ENCODE results near the gene FAM193A. TPM values are rescaled to one million over a fixed set of nuclear protein-coding genes. Genes with fewer than 3 reads are reported as not detected.
"Not testable (repeated sequence)": the region's sequence is repeated elsewhere in the genome, so short reads cannot be mapped to it uniquely, and the experiment has no call there.

The FAM193A gene
- polyA plus RNA-seq, 1 donor (not counting 4 experiments of a cell fraction or from before 2014, with no cell fraction given), result 3.6 TPM

DNA sequence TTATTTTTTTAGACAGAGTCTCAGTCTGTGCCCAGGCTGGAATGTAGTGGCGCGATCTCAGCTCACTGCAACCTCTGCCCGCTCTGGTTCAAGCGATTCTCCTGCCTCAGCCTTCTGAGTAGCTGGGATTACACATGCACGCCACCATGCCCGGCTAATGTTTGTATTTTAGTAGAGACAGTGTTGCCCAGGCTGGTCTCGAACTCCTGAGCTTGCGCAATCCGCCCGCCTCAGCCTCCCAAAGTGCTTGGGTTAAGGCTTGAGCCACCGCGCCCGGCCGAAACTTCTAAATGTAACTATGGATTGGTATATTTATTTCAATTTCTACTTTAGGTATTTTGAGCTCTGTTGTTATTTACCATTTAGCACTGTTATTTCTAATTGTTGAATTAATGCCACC, 79.4 kb downstream of the FAM193A start:
- Histone ChIP-seq H3K27me3 (ENCODE audit: control insufficient read depth, extremely low read depth, insufficient read depth, low read length) (no peaks in the 10 kb centered on the region), H2AFZ (ENCODE audit: control insufficient read depth, low read length) (no peak overlapping the region), H4K20me1 (ENCODE audit: control insufficient read depth, extremely low read depth, insufficient read depth, low read length) (peaks cover 14% of the 10 kb centered on the region), H3K27ac (ENCODE audit: control insufficient read depth, insufficient read depth, low read length) (no peak overlapping the region), H3K9me3 (ENCODE audit: control insufficient read depth, low read depth, low read length) (no peaks in the 10 kb centered on the region), H3K36me3 (ENCODE audit: control insufficient read depth in 2 of 2, extremely low read depth in 1 of 2, insufficient read depth in 2 of 2, low read length in 2 of 2) (no peaks in the 10 kb centered on the region), H3K9me1 (ENCODE audit: control insufficient read depth, extremely low read depth, insufficient read depth, low read length) (peaks cover 2% of the 10 kb centered on the region), H3K79me2 (ENCODE audit: control insufficient read depth, insufficient read depth, low read length) (peaks cover 71% of the 10 kb centered on the region), H3K4me1 (ENCODE audit: control insufficient read depth, extremely low read depth, insufficient read depth, low read length) (peaks cover 11% of the 10 kb centered on the region), H3K4me3 (ENCODE audit: control insufficient read depth in 2 of 3, extremely low read depth in 1 of 3, insufficient read depth in 2 of 3, low read depth in 1 of 3, low read length in 3 of 3) (no peak overlapping the region), H3K4me2 (ENCODE audit: control insufficient read depth, extremely low read depth, insufficient read depth, low read depth, low read length) (no peak overlapping the region), H3K9ac (ENCODE audit: control insufficient read depth, extremely low read depth, insufficient read depth, low read length) (no peak overlapping the region)
- TF ChIP-seq, protein P1, sequence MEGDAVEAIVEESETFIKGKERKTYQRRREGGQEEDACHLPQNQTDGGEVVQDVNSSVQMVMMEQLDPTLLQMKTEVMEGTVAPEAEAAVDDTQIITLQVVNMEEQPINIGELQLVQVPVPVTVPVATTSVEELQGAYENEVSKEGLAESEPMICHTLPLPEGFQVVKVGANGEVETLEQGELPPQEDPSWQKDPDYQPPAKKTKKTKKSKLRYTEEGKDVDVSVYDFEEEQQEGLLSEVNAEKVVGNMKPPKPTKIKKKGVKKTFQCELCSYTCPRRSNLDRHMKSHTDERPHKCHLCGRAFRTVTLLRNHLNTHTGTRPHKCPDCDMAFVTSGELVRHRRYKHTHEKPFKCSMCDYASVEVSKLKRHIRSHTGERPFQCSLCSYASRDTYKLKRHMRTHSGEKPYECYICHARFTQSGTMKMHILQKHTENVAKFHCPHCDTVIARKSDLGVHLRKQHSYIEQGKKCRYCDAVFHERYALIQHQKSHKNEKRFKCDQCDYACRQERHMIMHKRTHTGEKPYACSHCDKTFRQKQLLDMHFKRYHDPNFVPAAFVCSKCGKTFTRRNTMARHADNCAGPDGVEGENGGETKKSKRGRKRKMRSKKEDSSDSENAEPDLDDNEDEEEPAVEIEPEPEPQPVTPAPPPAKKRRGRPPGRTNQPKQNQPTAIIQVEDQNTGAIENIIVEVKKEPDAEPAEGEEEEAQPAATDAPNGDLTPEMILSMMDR (optimal IDR thresholded peaks at IDR 0.05 in 1 of 3, IDR thresholded peaks at IDR 0.05 in 1 of 3, conservative IDR thresholded peaks at IDR 0.05 in 1 of 3; ENCODE audit: extremely low read depth in 1 of 3, insufficient read depth in 2 of 3, low read length in 3 of 3), result no peak
- no peak for TF ChIP-seq EZH2 (IDR thresholded peaks at IDR 0.05; ENCODE audit: low read length)
- dilution Hi-C loops (cut with MboI; ENCODE audit: extremely low pct_ligation_motif_present, low sequenced_read_pairs), result no loop called here
- FAIRE-seq, result no peak
- no peak for DNase-seq (ENCODE audit: low read depth, low spot score)

DNA sequence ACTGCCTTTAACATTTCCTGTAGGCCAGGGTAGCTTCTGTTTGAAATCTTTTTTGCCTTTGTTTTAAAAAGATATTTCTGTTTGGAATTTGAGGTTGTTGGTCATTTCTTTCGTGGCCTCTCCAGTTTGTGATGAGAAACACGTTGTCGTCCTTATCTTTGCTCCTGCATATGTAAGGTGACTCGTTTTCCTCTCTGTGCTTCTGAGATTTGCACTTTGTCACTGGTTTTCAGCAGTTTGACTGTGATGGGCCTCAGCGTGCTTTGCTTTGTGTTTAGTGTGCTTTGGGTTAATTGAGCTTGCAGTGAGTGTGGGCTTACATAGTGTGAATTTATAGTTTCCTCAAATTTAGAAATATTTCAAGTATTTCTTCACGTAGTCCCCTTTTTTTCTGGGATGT, 81.5 kb downstream of the FAM193A start:
- H3K79me2 ChIP-seq (ENCODE audit: control insufficient read depth, insufficient read depth, low read length), result peaks cover 72% of the 10 kb centered on the region
- H4K20me1 ChIP-seq (ENCODE audit: control insufficient read depth, extremely low read depth, insufficient read depth, low read length), result peaks cover 14% of the 10 kb centered on the region

DNA sequence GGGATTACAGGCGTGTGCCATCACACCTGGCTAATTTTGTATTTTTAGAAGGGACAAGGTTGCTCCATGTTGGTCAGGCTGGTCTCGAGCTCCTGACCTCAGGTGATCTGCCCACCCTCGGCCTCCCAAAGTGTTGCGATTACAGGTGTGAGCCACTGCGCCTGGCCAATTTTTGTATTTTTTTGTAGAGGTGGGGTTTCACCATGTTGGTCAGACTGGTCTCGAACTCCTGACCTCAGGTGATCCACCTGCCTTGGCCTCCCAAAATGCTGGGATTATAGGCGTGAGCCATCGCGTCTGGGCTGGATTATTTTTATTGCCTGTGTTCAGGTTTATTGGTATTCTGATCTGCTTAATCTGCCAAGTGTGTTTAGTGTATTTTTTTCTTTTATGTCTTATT, 82.3 kb downstream of the FAM193A start:
- not testable (repeated sequence) for H3K9ac ChIP-seq (ENCODE audit: control insufficient read depth, extremely low read depth, insufficient read depth, low read length)

More for the DNA sequence above, 81.5 kb downstream of the FAM193A start:
- TF ChIP-seq, protein P1 (optimal IDR thresholded peaks at IDR 0.05 in 1 of 3, IDR thresholded peaks at IDR 0.05 in 1 of 3, conservative IDR thresholded peaks at IDR 0.05 in 1 of 3; ENCODE audit: extremely low read depth in 1 of 3, insufficient read depth in 2 of 3, low read length in 3 of 3), result no peak
- no peak for TF ChIP-seq EZH2 (IDR thresholded peaks at IDR 0.05; ENCODE audit: low read length)
- no peak overlapping the region for H3K27ac ChIP-seq (ENCODE audit: control insufficient read depth, insufficient read depth, low read length)
- DNase-seq (ENCODE audit: low read depth, low spot score) (no peak), FAIRE-seq (no peak)
- peaks cover 2% of the 10 kb centered on the region for H3K9me1 ChIP-seq (ENCODE audit: control insufficient read depth, extremely low read depth, insufficient read depth, low read length)
- H3K4me1 ChIP-seq (ENCODE audit: control insufficient read depth, extremely low read depth, insufficient read depth, low read length), result peaks cover 15% of the 10 kb centered on the region
- no peak overlapping the region for H3K4me3 ChIP-seq (ENCODE audit: control insufficient read depth in 2 of 3, extremely low read depth in 1 of 3, insufficient read depth in 2 of 3, low read depth in 1 of 3, low read length in 3 of 3)
- no peaks in the 10 kb centered on the region for H3K27me3 ChIP-seq (ENCODE audit: control insufficient read depth, extremely low read depth, insufficient read depth, low read length)
- peaks cover 0 to 1% of the 10 kb centered on the region in 2 experiments for H3K36me3 ChIP-seq (ENCODE audit: control insufficient read depth in 2 of 2, extremely low read depth in 1 of 2, insufficient read depth in 2 of 2, low read length in 2 of 2)
- no peak overlapping the region for H2AFZ ChIP-seq (ENCODE audit: control insufficient read depth, low read length)
- H3K9me3 ChIP-seq (ENCODE audit: control insufficient read depth, low read depth, low read length), result no peaks in the 10 kb centered on the region
- H3K4me2 ChIP-seq (ENCODE audit: control insufficient read depth, extremely low read depth, insufficient read depth, low read depth, low read length), result no peak overlapping the region
- dilution Hi-C loops (cut with MboI; ENCODE audit: extremely low pct_ligation_motif_present, low sequenced_read_pairs), result no loop called here
- no peak overlapping the region for H3K9ac ChIP-seq (ENCODE audit: control insufficient read depth, extremely low read depth, insufficient read depth, low read length)

More for the DNA sequence above, 82.3 kb downstream of the FAM193A start:
- Histone ChIP-seq H3K4me1 (ENCODE audit: control insufficient read depth, extremely low read depth, insufficient read depth, low read length) (peaks cover 15% of the 10 kb centered on the region), H3K79me2 (ENCODE audit: control insufficient read depth, insufficient read depth, low read length) (peaks cover 74% of the 10 kb centered on the region), H4K20me1 (ENCODE audit: control insufficient read depth, extremely low read depth, insufficient read depth, low read length) (peaks cover 14% of the 10 kb centered on the region)
- H3K27me3 ChIP-seq (ENCODE audit: control insufficient read depth, extremely low read depth, insufficient read depth, low read length); DNase-seq (ENCODE audit: low read depth, low spot score); H3K9me1 ChIP-seq (ENCODE audit: control insufficient read depth, extremely low read depth, insufficient read depth, low read length); H3K9me3 ChIP-seq (ENCODE audit: control insufficient read depth, low read depth, low read length); FAIRE-seq; H3K4me2 ChIP-seq (ENCODE audit: control insufficient read depth, extremely low read depth, insufficient read depth, low read depth, low read length); H3K4me3 ChIP-seq (ENCODE audit: control insufficient read depth in 2 of 3, extremely low read depth in 1 of 3, insufficient read depth in 2 of 3, low read depth in 1 of 3, low read length in 3 of 3); dilution Hi-C loops (cut with MboI; ENCODE audit: extremely low pct_ligation_motif_present, low sequenced_read_pairs); H3K27ac ChIP-seq (ENCODE audit: control insufficient read depth, insufficient read depth, low read length); H2AFZ ChIP-seq (ENCODE audit: control insufficient read depth, low read length); H3K36me3 ChIP-seq (ENCODE audit: control insufficient read depth in 2 of 2, extremely low read depth in 1 of 2, insufficient read depth in 2 of 2, low read length in 2 of 2): not testable (repeated sequence)
